ENCODE measurements around the gene ATP11A.
A peak's percentile ranks its signal among the peaks of the same experiment; 100 is the strongest.

The ATP11A gene

GRCh38 chr13:112686987-112687386 lies 2.9 kb upstream of the ATP11A start:
- Histone ChIP-seq H3K79me2 (ENCODE audit: low read length) (peaks cover 16% of the 10 kb centered on the region), H3K4me1 (ENCODE audit: low read length) (peaks cover 18% of the 10 kb centered on the region), H3K27ac (ENCODE audit: low read length) (no peak overlapping the region), H3K36me3 (replicated peaks; ENCODE audit: low read depth, low read length) (no peaks in the 10 kb centered on the region), H3K9me3 (ENCODE audit: insufficient read depth, low read length) (no peaks in the 10 kb centered on the region), H3K4me3 (ENCODE audit: low read length) (no peak overlapping the region), H3K27me3 (ENCODE audit: low read depth, low read length) (no peaks in the 10 kb centered on the region), H2AFZ (ENCODE audit: low read depth, low read length) (no peak overlapping the region), H3K4me2 (ENCODE audit: low read length) (no peak overlapping the region), H4K20me1 (ENCODE audit: insufficient read depth, low read length) (peaks cover 6% of the 10 kb centered on the region), H3K9ac (ENCODE audit: low read length) (no peak overlapping the region)
- no peak for TF ChIP-seq EZH2phosphoT487 (IDR thresholded peaks at IDR 0.05; ENCODE audit: low read depth)
- TF ChIP-seq CTCF (IDR thresholded peaks at IDR 0.05; ENCODE audit: low read depth, low read length): no peak

GRCh38 chr13:112687836-112688559 lies 1.8 kb upstream of the ATP11A start:
- Histone ChIP-seq H3K4me1 (ENCODE audit: low read length) (peaks cover 24% of the 10 kb centered on the region), H3K36me3 (replicated peaks; ENCODE audit: low read depth, low read length) (no peaks in the 10 kb centered on the region), H3K27ac (ENCODE audit: low read length) (no peak overlapping the region; the same call in 1 of the 2 replicates), H3K4me2 (ENCODE audit: low read length) (no peak overlapping the region), H3K4me3 (ENCODE audit: low read length) (no peak overlapping the region), H4K20me1 (ENCODE audit: insufficient read depth, low read length) (peaks cover 16% of the 10 kb centered on the region), H3K9me3 (ENCODE audit: insufficient read depth, low read length) (no peaks in the 10 kb centered on the region), H3K79me2 (ENCODE audit: low read length) (peaks cover 26% of the 10 kb centered on the region), H2AFZ (ENCODE audit: low read depth, low read length) (no peak overlapping the region), H3K27me3 (ENCODE audit: low read depth, low read length) (no peaks in the 10 kb centered on the region), H3K9ac (ENCODE audit: low read length) (no peak overlapping the region)
- TF ChIP-seq CTCF (IDR thresholded peaks at IDR 0.05; ENCODE audit: low read depth, low read length) (no peak), EZH2phosphoT487 (IDR thresholded peaks at IDR 0.05; ENCODE audit: low read depth) (no peak)

DNA sequence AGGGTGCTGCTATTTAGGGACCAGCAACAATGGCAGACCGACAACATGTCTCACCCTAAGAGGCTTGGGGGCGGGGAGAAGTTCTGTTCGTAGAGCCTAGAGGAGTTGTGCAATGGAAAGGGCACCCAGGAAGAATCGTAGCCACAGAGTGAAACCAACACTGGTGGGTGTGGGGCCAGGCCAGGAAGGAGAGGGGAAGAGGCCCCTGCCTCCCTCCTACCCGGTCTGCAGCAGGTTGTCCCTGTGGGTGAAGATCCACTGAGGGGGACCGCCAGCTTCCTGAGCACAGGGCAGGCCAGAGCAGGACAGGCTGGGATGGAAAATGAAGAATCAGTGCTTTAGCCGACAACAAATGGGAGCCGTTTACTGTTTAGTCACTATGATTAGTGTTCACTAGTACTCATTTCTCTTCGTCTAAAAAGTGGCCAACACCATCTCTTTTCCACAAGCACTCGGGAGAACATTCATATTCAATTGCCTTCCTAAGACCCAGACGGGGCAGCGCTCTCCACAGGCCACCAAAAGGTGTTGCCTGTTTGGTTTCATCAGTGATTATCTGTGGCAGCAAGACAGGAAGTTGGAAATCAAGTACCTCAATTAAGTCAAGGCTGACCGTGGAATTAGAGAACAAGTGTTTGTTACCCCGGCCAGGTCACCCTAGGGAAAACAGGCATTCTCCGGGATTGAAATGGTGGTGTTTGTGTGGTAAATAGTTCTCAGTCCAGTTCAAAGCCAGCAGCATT lies 1.1 kb upstream of the ATP11A start:
- no peak for TF ChIP-seq EZH2phosphoT487 (IDR thresholded peaks at IDR 0.05; ENCODE audit: low read depth)
- TF ChIP-seq CTCF (IDR thresholded peaks at IDR 0.05; ENCODE audit: low read depth, low read length): no peak
- Histone ChIP-seq H3K79me2 (ENCODE audit: low read length) (peaks cover 32% of the 10 kb centered on the region), H3K36me3 (replicated peaks; ENCODE audit: low read depth, low read length) (no peaks in the 10 kb centered on the region), H4K20me1 (ENCODE audit: insufficient read depth, low read length) (peaks cover 22% of the 10 kb centered on the region), H3K9me3 (ENCODE audit: insufficient read depth, low read length) (no peaks in the 10 kb centered on the region), H3K4me2 (ENCODE audit: low read length) (peak overlapping the region; percentile 91), H3K4me3 (ENCODE audit: low read length) (peak overlapping the region; percentile 82), H3K4me1 (ENCODE audit: low read length) (peaks cover 31% of the 10 kb centered on the region), H2AFZ (ENCODE audit: low read depth, low read length) (peak overlapping the region; percentile 74), H3K27me3 (ENCODE audit: low read depth, low read length) (no peaks in the 10 kb centered on the region), H3K27ac (ENCODE audit: low read length) (peak overlapping the region; percentile 21; the same call in 1 of the 2 replicates), H3K9ac (ENCODE audit: low read length) (peak overlapping the region; percentile 92)

DNA sequence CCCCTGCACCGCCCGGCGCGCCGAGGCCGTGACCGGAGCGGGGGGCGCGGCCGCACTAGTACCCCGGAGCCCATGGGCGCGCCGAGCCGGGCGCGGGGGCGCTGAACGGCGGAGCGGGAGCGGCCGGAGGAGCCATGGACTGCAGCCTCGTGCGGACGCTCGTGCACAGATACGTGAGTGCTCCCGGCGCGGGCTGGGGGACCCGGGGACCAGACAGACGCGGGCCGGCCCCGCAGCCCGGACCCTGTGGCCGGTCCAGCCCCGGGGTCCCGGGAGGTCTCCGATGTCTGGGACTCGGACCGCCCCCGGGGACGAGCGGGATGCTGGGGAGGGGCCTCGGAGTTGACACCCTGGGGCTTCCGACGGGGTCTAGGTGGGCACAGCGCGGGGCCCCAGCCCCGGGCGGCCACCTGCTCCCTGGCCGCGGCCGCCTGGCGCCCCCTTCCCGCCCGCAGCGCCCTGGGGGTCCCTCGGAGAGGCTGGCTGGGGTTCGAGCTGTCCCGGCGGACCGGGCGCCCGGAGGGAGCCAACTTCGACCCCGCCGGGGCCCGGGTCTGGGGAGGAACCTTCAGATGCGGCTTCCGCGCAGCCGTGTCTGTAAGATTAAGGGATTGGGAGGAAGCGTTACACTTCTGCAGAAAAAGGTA lies 568 bp downstream of the ATP11A start:
- Histone ChIP-seq H3K4me1 (ENCODE audit: low read length) (peaks cover 37% of the 10 kb centered on the region), H3K27ac (ENCODE audit: low read length) (peak overlapping the region; percentile 30), H3K27me3 (ENCODE audit: low read depth, low read length) (no peaks in the 10 kb centered on the region), H3K9ac (ENCODE audit: low read length) (peak overlapping the region; percentile 92), H3K4me3 (ENCODE audit: low read length) (peak overlapping the region; percentile 82), H4K20me1 (ENCODE audit: insufficient read depth, low read length) (peaks cover 39% of the 10 kb centered on the region), H2AFZ (ENCODE audit: low read depth, low read length) (peak overlapping the region; percentile 35; the same call in 1 of the 2 replicates), H3K9me3 (ENCODE audit: insufficient read depth, low read length) (no peaks in the 10 kb centered on the region), H3K36me3 (replicated peaks; ENCODE audit: low read depth, low read length) (no peaks in the 10 kb centered on the region), H3K79me2 (ENCODE audit: low read length) (peaks cover 49% of the 10 kb centered on the region), H3K4me2 (ENCODE audit: low read length) (peak overlapping the region; percentile 72)
- TF ChIP-seq CTCF (IDR thresholded peaks at IDR 0.05; ENCODE audit: low read depth, low read length) (no peak), EZH2phosphoT487 (IDR thresholded peaks at IDR 0.05; ENCODE audit: low read depth) (no peak)
